Erythroblast (primary cell): ENCODE measurements around the gene KRTAP10-3.

ENCODE experiments used
- GATA1 ChIP-seq: IDR thresholded peaks from 2 replicates; pipeline ENCODE4 v1.6.1; 2011; ENCODE audit warnings: low read depth, mild to moderate bottlenecking, control low read depth, low read length, moderate library complexity
- POLR2A ChIP-seq: IDR thresholded peaks from 2 replicates; pipeline ENCODE4 v1.6.1; 2011; ENCODE audit warnings: mild to moderate bottlenecking, low read length

DNA sequence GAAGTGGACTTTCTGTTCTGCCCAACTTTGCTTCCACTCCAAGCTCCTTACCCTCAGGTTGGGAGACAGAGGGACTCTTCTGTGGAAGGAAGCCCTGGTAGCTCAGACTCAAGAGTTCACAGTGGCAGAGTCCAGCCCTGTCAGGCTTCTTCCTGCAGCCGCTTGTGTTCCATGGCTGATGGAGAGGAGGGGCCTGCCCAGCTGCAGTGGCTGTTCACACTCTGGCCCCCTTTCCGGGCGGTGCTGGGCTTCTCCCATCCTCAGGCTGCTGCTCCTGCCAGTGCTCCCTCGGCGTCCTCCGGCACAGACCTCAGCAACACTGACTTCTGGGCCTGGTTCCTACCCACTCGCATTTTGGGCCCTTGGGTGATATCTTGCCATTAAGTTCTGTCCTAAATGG lies 22.6 kb downstream of the KRTAP10-3 start:
- TF ChIP-seq POLR2A, result no peak
- no peak for TF ChIP-seq GATA1
